Measurements from ENCODE around the gene DENND2C. TPM values are rescaled to one million over a fixed set of nuclear protein-coding genes. Genes with fewer than 3 reads are reported as not detected.
A peak's percentile ranks its signal among the peaks of the same experiment; 100 is the strongest.
"Not testable (repeated sequence)": the region's sequence is repeated elsewhere in the genome, so short reads cannot be mapped to it uniquely, and the experiment has no call there.

The DENND2C gene
- total RNA-seq, 1 experiment from 2014 or later: 1.3 TPM

GRCh38 chr1:114595602-114596001 lies 74.2 kb downstream of the DENND2C start:
- no peak for DNase-seq (ENCODE audit: low spot score)

- DNase-seq (ENCODE audit: low spot score): no peak
Observed at GRCh38 chr1:114594046-114594445, 75.8 kb downstream of the DENND2C start.

GRCh38 chr1:114589122-114589521 lies 80.7 kb downstream of the DENND2C start:
- DNase-seq (ENCODE audit: low spot score): no peak

- DNase-seq (ENCODE audit: low spot score): no peak
Observed at GRCh38 chr1:114588196-114588689, 81.6 kb downstream of the DENND2C start.

- DNase-seq (ENCODE audit: low spot score): no peak
Observed at GRCh38 chr1:114587203-114587991, 82.5 kb downstream of the DENND2C start.

- DNase-seq (ENCODE audit: low spot score): no peak
Observed at GRCh38 chr1:114586513-114587047, 83.3 kb downstream of the DENND2C start.

GRCh38 chr1:114585231-114585630 lies 84.6 kb downstream of the DENND2C start:
- no peak for DNase-seq (ENCODE audit: low spot score)

GRCh38 chr1:114581335-114582287 lies 88.2 kb downstream of the DENND2C start, which contains the start of gene BCAS2:
Gene BCAS2, minus strand, starts transcription at chr1:114581615. Its CDS starts 24 bp downstream, at chr1:114581591.
- peak; percentile 97 for DNase-seq (ENCODE audit: low spot score)

GRCh38 chr1:114574365-114574764 lies 95.5 kb downstream of the DENND2C start:
- DNase-seq (ENCODE audit: low spot score): no peak

GRCh38 chr1:114564141-114564540 lies 105.7 kb downstream of the DENND2C start:
- DNase-seq (ENCODE audit: low spot score): no peak

GRCh38 chr1:114562978-114563510 lies 106.8 kb downstream of the DENND2C start:
- not testable (repeated sequence) for DNase-seq (ENCODE audit: low spot score)

- DNase-seq (ENCODE audit: low spot score): no peak
Observed at GRCh38 chr1:114561333-114561732, 108.5 kb downstream of the DENND2C start.

GRCh38 chr1:114559356-114559755 lies 110.5 kb downstream of the DENND2C start:
- DNase-seq (ENCODE audit: low spot score): no peak

- DNase-seq (ENCODE audit: low spot score): no peak
Observed at GRCh38 chr1:114558544-114558943, 111.3 kb downstream of the DENND2C start.

- DNase-seq (ENCODE audit: low spot score): no peak
Observed at GRCh38 chr1:114554577-114554976, 115.3 kb downstream of the DENND2C start.

- no peak for DNase-seq (ENCODE audit: low spot score)
Observed at GRCh38 chr1:114552106-114552639, 117.7 kb downstream of the DENND2C start.

GRCh38 chr1:114551400-114551799 lies 118.4 kb downstream of the DENND2C start:
- no peak for DNase-seq (ENCODE audit: low spot score)

- DNase-seq (ENCODE audit: low spot score): no peak
Observed at GRCh38 chr1:114550336-114550735, 119.5 kb downstream of the DENND2C start.

- no peak for DNase-seq (ENCODE audit: low spot score)
Observed at GRCh38 chr1:114549137-114549536, 120.7 kb downstream of the DENND2C start.

- DNase-seq (ENCODE audit: low spot score): no peak
Observed at GRCh38 chr1:114547076-114547475, 122.8 kb downstream of the DENND2C start.

- DNase-seq (ENCODE audit: low spot score): no peak
Observed at GRCh38 chr1:114545796-114546195, 124.1 kb downstream of the DENND2C start.

All from A172 (cell line).